ENCODE data around the gene CCDC149. TPM values are rescaled to one million over a fixed set of nuclear protein-coding genes. Genes with fewer than 3 reads are reported as not detected.

Gene CCDC149
- total RNA-seq, 1 donor: 12.3 TPM

- Histone ChIP-seq H3K4me2 (ENCODE audit: insufficient read depth, low read length) (no peak overlapping the region), H3K4me3 (ENCODE audit: insufficient read depth, low read length) (no peak overlapping the region), H3K4me1 (ENCODE audit: insufficient read depth, low read length) (peaks cover 5% of the 10 kb centered on the region), H3K27ac (ENCODE audit: low read depth, low read length) (no peak overlapping the region), H3K36me3 (ENCODE audit: insufficient read depth, low read length) (no peaks in the 10 kb centered on the region), H3K9me3 (ENCODE audit: low read depth, low read length) (peaks cover 3% of the 10 kb centered on the region), H3K27me3 (ENCODE audit: insufficient read depth, low read length) (peaks cover 21% of the 10 kb centered on the region), H4K20me1 (ENCODE audit: insufficient read depth, low read length) (no peaks in the 10 kb centered on the region), H3K79me2 (ENCODE audit: insufficient read depth, low read length) (no peaks in the 10 kb centered on the region), H2AFZ (ENCODE audit: low read length) (no peak overlapping the region)
- no peak for DNase-seq (ENCODE audit: insufficient read length, low spot score, missing footprints)
- TF ChIP-seq CTCF (IDR thresholded peaks at IDR 0.05; ENCODE audit: extremely low read depth, low read depth, low read length): no peak
Observed at GRCh38 chr4:24930151-24930550, 17.3 kb upstream of the CCDC149 start.

- TF ChIP-seq CTCF (IDR thresholded peaks at IDR 0.05; ENCODE audit: extremely low read depth, low read depth, low read length): no peak
- H4K20me1 ChIP-seq (ENCODE audit: insufficient read depth, low read length): no peaks in the 10 kb centered on the region
- H3K4me1 ChIP-seq (ENCODE audit: insufficient read depth, low read length): peaks cover 20% of the 10 kb centered on the region
- no peaks in the 10 kb centered on the region for H3K79me2 ChIP-seq (ENCODE audit: insufficient read depth, low read length)
- no peak overlapping the region for H2AFZ ChIP-seq (ENCODE audit: low read length)
- no peak overlapping the region for H3K4me2 ChIP-seq (ENCODE audit: insufficient read depth, low read length)
- H3K27me3 ChIP-seq (ENCODE audit: insufficient read depth, low read length): peaks cover 21% of the 10 kb centered on the region
- no peaks in the 10 kb centered on the region for H3K36me3 ChIP-seq (ENCODE audit: insufficient read depth, low read length)
- H3K27ac ChIP-seq (ENCODE audit: low read depth, low read length): no peak overlapping the region
- no peak for DNase-seq (ENCODE audit: insufficient read length, low spot score, missing footprints)
- H3K4me3 ChIP-seq (ENCODE audit: insufficient read depth, low read length): no peak overlapping the region
- H3K9me3 ChIP-seq (ENCODE audit: low read depth, low read length): peaks cover 1% of the 10 kb centered on the region
Observed at GRCh38 chr4:24928708-24929107, 15.9 kb upstream of the CCDC149 start.

- no peak overlapping the region for H3K27ac ChIP-seq (ENCODE audit: low read depth, low read length)
- no peak overlapping the region for H3K4me3 ChIP-seq (ENCODE audit: insufficient read depth, low read length)
- TF ChIP-seq CTCF (IDR thresholded peaks at IDR 0.05; ENCODE audit: extremely low read depth, low read depth, low read length): no peak
- DNase-seq (ENCODE audit: insufficient read length, low spot score, missing footprints): no peak
- no peak overlapping the region for H2AFZ ChIP-seq (ENCODE audit: low read length)
- no peaks in the 10 kb centered on the region for H4K20me1 ChIP-seq (ENCODE audit: insufficient read depth, low read length)
- peaks cover 19% of the 10 kb centered on the region for H3K4me1 ChIP-seq (ENCODE audit: insufficient read depth, low read length)
- H3K27me3 ChIP-seq (ENCODE audit: insufficient read depth, low read length): peaks cover 21% of the 10 kb centered on the region
- H3K4me2 ChIP-seq (ENCODE audit: insufficient read depth, low read length): no peak overlapping the region
- no peaks in the 10 kb centered on the region for H3K9me3 ChIP-seq (ENCODE audit: low read depth, low read length)
- no peaks in the 10 kb centered on the region for H3K79me2 ChIP-seq (ENCODE audit: insufficient read depth, low read length)
- H3K36me3 ChIP-seq (ENCODE audit: insufficient read depth, low read length): no peaks in the 10 kb centered on the region
Observed at GRCh38 chr4:24927049-24927448, 14.2 kb upstream of the CCDC149 start.

- H4K20me1 ChIP-seq (ENCODE audit: insufficient read depth, low read length): no peaks in the 10 kb centered on the region
- peaks cover 17% of the 10 kb centered on the region for H3K27me3 ChIP-seq (ENCODE audit: insufficient read depth, low read length)
- peak overlapping the region; percentile 78 for H3K27ac ChIP-seq (ENCODE audit: low read depth, low read length)
- H3K4me2 ChIP-seq (ENCODE audit: insufficient read depth, low read length): peak overlapping the region; percentile 59
- no peaks in the 10 kb centered on the region for H3K79me2 ChIP-seq (ENCODE audit: insufficient read depth, low read length)
- no peak overlapping the region for H3K4me3 ChIP-seq (ENCODE audit: insufficient read depth, low read length)
- H3K4me1 ChIP-seq (ENCODE audit: insufficient read depth, low read length): peaks cover 19% of the 10 kb centered on the region
- no peak for TF ChIP-seq CTCF (IDR thresholded peaks at IDR 0.05; ENCODE audit: extremely low read depth, low read depth, low read length)
- peak; percentile 90 for DNase-seq (ENCODE audit: insufficient read length, low spot score, missing footprints)
- H2AFZ ChIP-seq (ENCODE audit: low read length): no peak overlapping the region
- H3K9me3 ChIP-seq (ENCODE audit: low read depth, low read length): peaks cover 4% of the 10 kb centered on the region
- H3K36me3 ChIP-seq (ENCODE audit: insufficient read depth, low read length): no peaks in the 10 kb centered on the region
Observed at GRCh38 chr4:24924309-24924781, 11.5 kb upstream of the CCDC149 start.

Data from osteoblast (primary cell).